Measurements from ENCODE around the gene RXRG.

RXRG gene

DNA sequence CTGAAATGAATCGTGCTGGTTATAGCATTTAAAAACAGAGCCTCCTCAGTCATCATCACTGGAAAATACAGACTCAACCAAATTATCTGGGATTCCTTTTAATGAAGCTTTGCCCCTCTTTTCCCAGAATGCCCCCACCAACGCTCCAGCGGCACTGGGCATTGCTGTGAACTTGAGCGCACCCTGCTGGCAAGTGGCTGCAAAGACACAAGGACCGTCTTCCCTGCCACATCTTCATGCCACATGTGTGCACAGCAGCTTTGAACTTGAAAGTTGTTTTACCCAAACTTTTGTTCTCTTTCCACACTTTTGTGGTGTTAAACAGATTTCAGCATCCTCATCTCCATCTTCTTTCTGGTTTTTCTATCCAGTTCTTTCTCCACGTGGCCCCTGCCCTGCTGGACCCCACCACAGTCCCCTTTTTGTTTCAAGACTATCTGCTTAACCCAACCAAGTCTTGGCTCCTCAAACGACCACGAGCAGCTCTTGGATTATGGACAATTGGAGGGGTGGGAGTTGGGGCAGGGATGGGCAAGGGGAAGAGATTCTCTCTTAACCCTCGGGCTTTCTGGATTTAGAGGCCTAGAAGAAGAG is 75.6 kb downstream of the RXRG start:
- peak; percentile 31 for DNase-seq (ENCODE audit: low read depth)

DNA sequence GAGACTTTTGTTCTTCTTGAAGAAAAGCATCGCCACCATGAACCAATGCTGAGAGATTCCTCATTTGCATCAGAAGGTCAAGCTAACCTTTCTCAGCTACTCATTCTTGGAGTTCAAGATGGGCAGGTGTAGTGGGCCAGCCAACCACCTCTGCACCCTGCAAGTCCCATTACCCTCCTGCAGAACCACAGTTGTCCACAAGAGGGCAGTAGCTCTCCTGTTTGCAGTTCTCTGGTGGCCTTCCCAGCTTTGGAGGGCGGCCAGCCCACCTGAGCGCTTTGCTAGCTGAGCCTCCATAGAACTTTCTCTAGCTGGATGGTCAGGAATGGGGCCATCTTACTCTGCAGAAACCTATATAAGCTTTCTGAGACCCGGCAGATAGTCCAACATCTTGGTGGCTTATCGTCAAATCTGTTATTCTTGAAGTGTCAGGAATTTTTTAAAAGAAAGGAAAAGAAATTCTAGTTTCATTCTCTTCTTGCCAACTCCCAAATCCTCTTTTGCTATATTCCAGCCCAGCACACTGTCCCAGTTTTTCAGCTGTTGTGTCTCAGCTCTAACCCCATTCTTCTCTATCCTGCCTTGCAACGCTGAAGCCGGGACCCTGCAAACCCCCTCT is 77.4 kb downstream of the RXRG start:
- DNase-seq (ENCODE audit: low read depth): peak; percentile 76

DNA sequence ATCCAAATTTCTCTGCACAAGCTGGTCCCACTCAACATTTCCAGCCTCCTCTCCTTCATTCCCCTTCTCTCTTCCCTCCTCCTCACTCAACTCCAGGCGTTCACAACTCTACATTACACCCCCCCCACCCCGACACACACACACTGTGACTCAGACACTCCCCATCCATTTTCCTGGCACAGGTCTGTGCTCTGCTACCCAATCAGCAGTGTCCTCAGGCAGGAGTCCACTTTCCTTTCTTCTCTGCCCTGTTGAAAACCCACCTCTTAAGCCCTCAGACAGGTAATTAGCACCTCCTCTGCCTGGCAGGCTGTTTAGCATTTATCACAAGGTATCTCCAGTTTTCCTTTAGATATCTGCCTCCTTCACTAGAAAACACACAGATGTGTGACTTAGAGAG is 79.6 kb downstream of the RXRG start:
- DNase-seq (ENCODE audit: low read depth): no peak

DNA sequence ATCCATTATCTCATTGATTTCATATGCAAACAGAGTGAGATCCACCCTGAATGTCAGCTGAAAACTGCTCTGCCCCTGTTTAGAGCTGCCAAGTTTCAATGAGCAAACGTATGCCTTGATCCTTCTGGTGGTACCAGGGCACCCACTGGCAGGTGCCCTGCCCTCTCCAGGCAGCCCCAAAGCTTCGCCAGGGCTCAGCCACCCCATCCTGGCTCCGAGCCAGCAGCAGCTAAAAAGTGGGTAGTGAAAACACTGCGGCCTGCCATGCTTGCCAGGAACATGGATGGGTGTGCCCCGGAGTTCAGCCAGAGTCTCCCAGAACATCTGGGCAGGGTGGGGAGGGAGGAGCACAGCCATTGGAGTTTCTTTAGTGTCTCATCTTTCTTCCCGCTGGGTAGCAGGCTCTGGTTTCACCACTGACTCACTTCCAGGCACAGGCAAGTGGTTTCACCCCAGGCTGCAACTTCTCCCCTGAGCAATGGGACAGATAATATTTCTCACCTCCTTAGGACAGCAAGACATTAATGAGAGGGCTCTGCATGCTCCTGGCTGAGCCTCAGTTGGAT is 80.3 kb downstream of the RXRG start:
- DNase-seq (ENCODE audit: low read depth): no peak

DNA sequence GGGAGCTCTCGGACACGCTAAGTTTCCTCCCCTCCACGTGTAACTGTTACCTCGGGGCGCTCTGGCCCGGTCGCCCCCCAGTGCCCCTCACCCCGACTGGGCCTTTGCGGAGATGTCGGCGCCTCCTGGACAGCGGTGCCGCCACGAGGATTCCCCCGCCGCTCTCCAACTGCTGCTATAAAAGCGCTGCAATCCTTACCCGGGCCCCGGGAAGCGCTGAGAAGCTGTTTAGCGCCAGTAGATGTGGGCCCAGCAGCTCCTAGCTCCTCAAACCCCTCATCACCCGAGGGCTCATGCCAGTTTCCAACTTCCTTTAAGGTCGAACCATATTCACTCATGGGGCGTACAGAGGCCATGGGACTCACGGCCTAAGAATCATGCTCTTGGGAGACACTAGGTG is 88.0 kb downstream of the RXRG start:
- DNase-seq (ENCODE audit: low read depth): no peak

DNA sequence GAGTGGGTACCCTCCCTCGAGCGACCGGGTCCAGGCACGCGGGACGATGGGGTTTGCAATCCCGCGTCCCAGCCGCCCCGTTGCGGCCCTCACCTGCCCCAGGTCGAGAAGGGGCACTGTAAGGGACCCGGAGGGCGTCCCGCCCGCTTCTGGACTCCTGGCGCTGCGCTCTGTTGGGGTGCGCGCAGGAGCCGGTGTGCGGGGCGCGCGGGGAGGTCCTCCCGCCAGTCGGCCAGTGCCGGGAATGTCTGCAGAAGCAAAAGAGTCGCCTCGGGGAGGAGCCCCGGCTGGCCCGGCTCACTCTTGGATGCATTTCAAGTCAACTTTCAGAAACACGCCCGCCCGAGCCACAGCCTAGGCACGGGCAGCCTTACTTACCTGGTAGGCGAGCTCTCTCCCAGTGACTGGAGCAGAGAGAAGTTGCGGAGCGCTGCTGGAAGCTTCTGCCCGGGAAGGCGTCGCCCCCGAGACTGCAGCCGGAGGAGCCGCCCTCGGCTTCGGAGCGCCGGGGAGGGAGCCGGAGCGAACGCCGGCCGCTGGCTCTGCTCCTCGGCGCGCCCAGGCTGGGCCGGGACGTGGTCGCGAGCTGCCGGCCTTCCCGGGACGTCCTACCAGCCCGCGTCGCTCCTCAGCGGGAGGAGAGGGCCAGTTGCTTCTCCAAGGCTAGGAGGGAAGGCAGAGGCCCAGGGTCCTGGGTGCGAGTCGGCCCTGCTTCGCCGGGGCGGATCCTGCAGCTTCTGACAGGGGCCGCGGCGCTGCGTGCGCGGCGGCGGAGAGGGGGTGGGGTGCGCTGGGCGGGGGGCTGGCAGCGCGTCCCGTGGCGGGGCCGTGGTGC is 88.7 kb downstream of the RXRG start, which contains the start of gene LMX1A:
LMX1A (minus strand) TSS at position 739 of the 835 bp plus-strand sequence. CDS start 1,156 bp downstream, outside the sequence.
- no peak for DNase-seq (ENCODE audit: low read depth)

DNA sequence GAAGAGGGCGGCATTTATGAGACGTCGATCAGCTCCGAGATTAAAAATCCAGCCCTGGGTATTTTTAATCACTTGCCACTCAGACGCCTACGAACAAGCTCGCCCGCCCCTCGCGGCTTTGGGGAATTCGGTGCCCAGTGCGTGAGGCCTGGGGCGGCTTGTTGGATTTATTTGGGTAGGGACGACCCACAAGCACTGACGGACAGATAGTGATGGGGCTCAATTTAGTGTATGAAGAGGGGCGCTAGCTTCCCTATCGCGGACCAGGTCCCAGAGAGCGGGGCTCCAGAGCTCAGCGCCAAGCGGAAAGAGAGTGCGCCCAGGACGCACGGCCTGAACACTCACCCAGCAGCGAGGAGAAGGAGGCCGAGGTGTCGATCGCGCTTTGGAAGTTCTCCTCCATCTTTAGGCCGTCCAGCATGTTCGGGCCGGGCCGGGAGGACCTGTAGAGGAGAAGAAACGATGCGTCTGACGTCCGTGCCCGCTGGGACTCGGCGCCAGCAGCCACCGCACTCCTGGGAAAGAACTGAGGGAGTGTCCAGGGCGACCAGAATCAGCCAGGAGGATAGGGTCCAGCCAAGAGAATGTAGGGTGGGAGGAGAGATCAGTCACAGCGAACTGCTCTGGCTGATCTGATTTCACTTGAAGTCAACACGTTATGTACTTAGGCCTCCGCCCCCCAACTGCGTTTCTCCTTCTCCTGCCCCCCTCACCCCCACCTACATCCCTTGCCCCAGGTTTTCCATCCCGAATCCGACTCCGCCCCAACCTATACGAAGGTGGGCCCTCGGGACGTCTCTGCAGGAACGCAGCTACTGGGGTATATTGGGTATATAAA is 89.6 kb downstream of the RXRG start:
- DNase-seq (ENCODE audit: low read depth): no peak

DNA sequence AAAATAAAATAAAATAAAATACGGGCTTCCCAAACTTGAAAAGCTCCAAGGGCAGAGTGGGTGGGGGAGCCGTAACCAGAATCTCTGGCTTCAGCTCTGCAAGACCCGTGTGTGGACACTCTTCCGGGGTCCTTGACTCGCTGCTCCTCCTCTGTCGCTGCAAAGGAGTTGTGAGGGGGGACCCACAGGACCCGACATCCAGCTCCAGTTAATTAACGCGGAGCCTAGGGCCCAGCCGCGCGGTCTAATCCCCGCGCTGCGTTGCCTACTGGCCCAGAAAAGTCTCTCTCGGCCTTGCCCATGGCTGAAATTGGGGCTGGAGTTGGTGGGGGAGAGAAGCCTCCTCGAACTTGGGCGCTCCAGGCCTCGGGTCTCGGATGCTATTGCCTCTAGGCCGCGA is 90.2 kb downstream of the RXRG start:
- no peak for DNase-seq (ENCODE audit: low read depth)

DNA sequence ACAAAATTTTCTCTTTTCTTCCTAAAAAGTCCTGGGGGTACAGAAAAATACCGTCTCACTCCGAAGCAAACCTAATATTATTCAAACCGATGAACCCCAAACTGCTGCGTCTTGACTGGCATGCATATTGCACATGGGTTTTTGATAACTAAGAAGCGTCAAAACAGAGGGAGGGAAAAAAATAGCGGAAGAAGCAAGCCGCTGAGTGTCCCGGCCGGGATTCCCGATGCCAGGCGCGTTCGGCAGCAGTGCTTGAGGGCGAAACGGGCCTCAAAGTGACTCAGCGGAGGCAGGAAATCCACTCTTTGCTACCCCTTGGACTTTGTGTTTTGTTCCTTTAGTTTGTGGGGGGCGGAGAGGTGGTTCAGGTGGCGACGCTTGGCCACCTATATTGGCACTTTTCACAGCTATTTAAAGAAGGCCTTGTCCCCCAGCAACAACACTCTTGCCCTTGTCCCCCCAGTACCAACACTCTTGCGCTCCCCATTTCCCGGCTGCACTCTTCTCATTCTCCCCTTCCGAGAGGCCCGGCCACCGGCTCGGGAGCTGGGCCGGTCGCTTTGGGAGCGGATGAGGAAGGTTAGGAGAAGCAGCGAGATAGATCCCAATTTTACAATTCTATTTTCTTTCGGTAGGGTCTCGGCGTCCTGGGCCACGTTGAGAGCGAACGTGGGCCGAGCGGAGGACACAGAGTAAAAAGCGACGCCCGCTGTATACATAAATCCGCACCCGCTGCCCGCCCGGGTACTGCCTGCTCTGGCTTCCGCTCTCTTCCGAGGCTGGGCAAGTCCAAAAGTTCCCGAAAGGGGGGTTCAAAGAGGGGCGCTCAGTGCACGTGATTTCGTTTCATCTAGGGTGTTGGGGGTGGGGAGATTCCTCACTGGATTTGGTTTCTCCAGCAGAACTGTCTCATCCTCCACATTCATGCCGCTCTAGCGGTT is 90.9 kb downstream of the RXRG start:
- no peak for DNase-seq (ENCODE audit: low read depth)

DNA sequence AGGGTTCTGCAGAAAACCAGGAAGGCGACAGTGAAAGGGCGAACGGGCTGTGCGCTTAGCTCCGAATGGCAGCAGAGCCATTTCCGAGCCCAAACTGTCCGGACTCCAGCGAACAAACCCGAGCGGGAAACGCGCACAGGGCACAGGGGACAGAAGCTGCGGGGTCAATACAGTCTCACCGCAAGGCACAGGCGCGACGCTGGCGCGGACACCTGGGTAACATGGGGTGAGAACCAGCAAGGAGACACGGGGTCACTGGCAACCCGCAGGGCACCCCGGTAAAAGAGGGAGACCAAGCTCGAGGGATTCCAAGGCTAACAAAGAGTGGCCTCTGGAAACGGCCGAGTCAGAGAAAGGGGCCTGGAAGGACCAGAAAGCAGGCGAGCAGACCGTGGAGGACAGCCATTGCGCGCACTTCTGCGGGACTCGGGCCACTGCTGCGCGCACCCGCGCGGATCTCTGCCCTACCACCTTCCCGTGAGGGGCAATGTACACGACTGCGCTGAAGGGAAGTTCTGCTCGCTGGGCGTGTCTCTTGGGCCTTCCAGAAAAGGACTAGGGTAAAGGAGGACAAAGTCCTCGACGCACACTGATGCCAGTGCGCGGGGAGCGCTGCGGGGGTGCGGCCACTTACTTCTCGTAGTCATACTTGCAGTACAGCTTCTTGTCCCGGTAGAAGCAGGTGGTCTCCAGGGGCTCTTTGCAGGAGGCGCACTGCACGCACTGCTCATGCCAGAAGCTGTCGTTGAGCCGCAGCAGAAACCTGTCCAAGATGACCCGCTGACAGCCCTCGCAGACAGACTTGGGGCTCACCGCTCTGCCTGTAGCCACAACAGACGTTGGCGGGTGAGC is 92.3 kb downstream of the RXRG start:
- no peak for DNase-seq (ENCODE audit: low read depth)

DNA sequence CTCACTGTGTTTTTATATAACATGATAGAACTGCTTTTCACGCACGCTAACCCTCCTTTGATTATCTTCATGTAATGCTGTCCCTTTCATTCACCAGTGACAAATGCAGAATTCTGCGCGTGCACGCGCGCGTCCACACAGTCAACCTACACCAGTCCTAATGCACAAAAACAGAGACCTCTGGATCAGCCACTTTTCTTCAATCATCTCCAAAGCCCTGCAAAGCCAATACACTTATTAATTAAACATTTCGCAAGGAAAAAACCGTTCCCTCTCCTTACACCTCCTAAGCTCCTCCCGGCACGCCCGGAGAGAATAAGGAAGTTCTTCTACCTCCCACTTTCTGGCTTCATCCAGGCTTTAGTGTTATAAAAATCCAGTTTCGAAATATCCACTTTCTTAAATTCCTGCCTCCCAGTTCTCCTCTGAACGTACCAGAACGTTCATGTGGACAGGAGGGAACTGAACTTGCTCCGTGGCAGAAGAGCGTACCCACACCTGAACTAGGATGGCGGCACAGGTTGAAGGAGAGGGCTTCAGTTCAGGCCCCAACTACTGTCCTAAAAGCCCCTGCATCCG is 93.0 kb downstream of the RXRG start:
- no peak for DNase-seq (ENCODE audit: low read depth)
